NCI-H128 (cell line): Measurements from ENCODE around the gene PLCL1.

Experiments
- DNase-seq: peaks from one replicate; lab custom pipeline; 2025; ENCODE audit not compliant: unreplicated experiment; lab: John Stamatoyannopoulos, UW

The PLCL1 gene

GRCh38 chr2:197924483-197924882, 120.1 kb downstream of the PLCL1 start:
- no peak for DNase-seq

- DNase-seq = no peak
Observed at GRCh38 chr2:197925204-197925603, 120.8 kb downstream of the PLCL1 start.

- DNase-seq = no peak
Observed at GRCh38 chr2:197925976-197926375, 121.6 kb downstream of the PLCL1 start.

GRCh38 chr2:197926673-197927072, 122.3 kb downstream of the PLCL1 start:
- no peak for DNase-seq

- no peak for DNase-seq
Observed at GRCh38 chr2:197927994-197928393, 123.6 kb downstream of the PLCL1 start.

- DNase-seq = no peak
Observed at GRCh38 chr2:197929008-197929885, 124.9 kb downstream of the PLCL1 start.

GRCh38 chr2:197929886-197930227, 125.5 kb downstream of the PLCL1 start:
- no peak for DNase-seq

GRCh38 chr2:197930570-197931278, 126.3 kb downstream of the PLCL1 start:
- no peak for DNase-seq

GRCh38 chr2:197931661-197932312, 127.4 kb downstream of the PLCL1 start:
- DNase-seq = no peak

GRCh38 chr2:197932374-197932773, 128.0 kb downstream of the PLCL1 start:
- DNase-seq = no peak

GRCh38 chr2:197934261-197934933, 130.0 kb downstream of the PLCL1 start:
- DNase-seq = no peak

- DNase-seq = no peak
Observed at GRCh38 chr2:197934934-197935289, 130.5 kb downstream of the PLCL1 start.

- no peak for DNase-seq
Observed at GRCh38 chr2:197937814-197938213, 133.4 kb downstream of the PLCL1 start.

- DNase-seq = no peak
Observed at GRCh38 chr2:197938555-197938954, 134.2 kb downstream of the PLCL1 start.

- DNase-seq = no peak
Observed at GRCh38 chr2:197939787-197940186, 135.4 kb downstream of the PLCL1 start.

GRCh38 chr2:197940382-197940781, 136.0 kb downstream of the PLCL1 start:
- DNase-seq = no peak

GRCh38 chr2:197941715-197942114, 137.3 kb downstream of the PLCL1 start:
- no peak for DNase-seq

- DNase-seq = no peak
Observed at GRCh38 chr2:197943731-197944130, 139.3 kb downstream of the PLCL1 start.

GRCh38 chr2:197944416-197945096, 140.2 kb downstream of the PLCL1 start:
- DNase-seq = no peak

GRCh38 chr2:197946562-197946961, 142.2 kb downstream of the PLCL1 start:
- no peak for DNase-seq

GRCh38 chr2:197947219-197947757, 142.9 kb downstream of the PLCL1 start:
- no peak for DNase-seq
